H1 (cell line): Measurements from ENCODE around the gene PSMC3. TPM values are rescaled to one million over a fixed set of nuclear protein-coding genes. Genes with fewer than 3 reads are reported as not detected.

Source experiments
- EP300 ChIP-seq, 2 experiments: IDR thresholded peaks; 1 replicate in 1 of 2; 2 replicates in 1 of 2; pipeline ENCODE4 v1.6.1; 2011 to 2012; ENCODE audit warnings: low read depth in 2 of 2, low read length in 2 of 2, mild to moderate bottlenecking in 2 of 2, borderline replicate concordance in 1 of 2, inconsistent platforms in 1 of 2, moderate library complexity in 1 of 2
- JUN ChIP-seq: IDR thresholded peaks from 2 replicates; pipeline ENCODE4 v1.6.1; 2011; ENCODE audit warnings: low read depth, mild to moderate bottlenecking, improper control_type of control experiment, low read length
- KDM1A ChIP-seq: fragments of 200-600, 300-600 bp; sonication (generic); IDR thresholded peaks from 2 replicates; pipeline ENCODE4 v1.7.1; 2016; ENCODE audit warnings: mild to moderate bottlenecking, low read length, borderline replicate concordance
- PHF8 ChIP-seq: fragments of 200-600 bp; sonication (generic); conservative IDR thresholded peaks from 2 replicates; pipeline ENCODE4 v1.7.1; 2012; ENCODE audit warnings: low read depth, mild to moderate bottlenecking, inconsistent platforms, low read length, moderate library complexity
- RAD21 ChIP-seq, 2 experiments: IDR thresholded peaks in 1 of 2; conservative IDR thresholded peaks in 1 of 2; 2 replicates each; pipeline ENCODE4 v1.6.1; 2011; ENCODE audit warnings: low read depth in 2 of 2, low read length in 2 of 2, improper control_type of control experiment in 1 of 2, inconsistent platforms in 1 of 2, mild to moderate bottlenecking in 1 of 2, moderate library complexity in 1 of 2
- RBBP5 ChIP-seq: IDR thresholded peaks from 2 replicates; pipeline ENCODE4 v1.7.1; 2012; ENCODE audit warnings: low read depth, mild to moderate bottlenecking, inconsistent platforms, low read length, moderate library complexity, borderline replicate concordance
- RXRA ChIP-seq: IDR thresholded peaks from 2 replicates; pipeline ENCODE4 v1.6.1; 2011; ENCODE audit warnings: low read depth, mild to moderate bottlenecking, low read length, moderate library complexity; ENCODE audit not compliant: insufficient read depth
- SRF ChIP-seq: IDR thresholded peaks from 2 replicates; pipeline ENCODE4 v1.6.1; 2011; ENCODE audit warnings: mild to moderate bottlenecking, low read depth, low read length, moderate library complexity
- TEAD4 ChIP-seq: IDR thresholded peaks from 2 replicates; pipeline ENCODE4 v1.6.1; 2012; ENCODE audit warnings: low read depth, low read length, inconsistent platforms, mixed read lengths
- ZNF274 ChIP-seq: IDR thresholded peaks from 2 replicates; pipeline ENCODE4 v1.7.0; 2012; ENCODE audit warnings: low read length, borderline replicate concordance; ENCODE audit errors: extremely low read depth
- polyA plus RNA-seq, 7 experiments: library from polyadenylated mRNA; depleted of rRNA in 3 of 7; stranded (reverse) in 5 of 7; unstranded in 2 of 7; fragments of >200 nt in 5 of 7; fragments of 200-250 nt in 2 of 7; gene quantifications; 1 replicate in 5 of 7; 2 replicates in 1 of 7; 4 replicates in 1 of 7; pipeline versions ENCODE4 v1.2.1 to v1.2.3, GENCODE V29; 2011 to 2013; ENCODE audit warnings: missing spikeins in 2 of 7, mixed read lengths in 2 of 7
- total RNA-seq: library from RNA; stranded (reverse); fragmentation: NEBNext Ultra II Directional; extraction: Animal tissue kit (Norgen Biotek cat#: 25700); gene quantifications from 2 replicates; pipeline ENCODE4 v1.2.1, GENCODE V29; 2021
- TF ChIP-seq, protein P1 (sequence below): fragments of 300-600 bp; sonication (generic); IDR thresholded peaks from 2 replicates; pipeline ENCODE4 v1.7.1; 2012; ENCODE audit warnings: low read length, moderate library complexity, mild to moderate bottlenecking, inconsistent platforms; ENCODE audit not compliant: insufficient replicate concordance

The PSMC3 gene
- total and polyA plus RNA-seq, 2 of the 8 experiments (the other 6 are each of a cell fraction or from before 2014, with no cell fraction given) = 105 to 160 TPM

DNA sequence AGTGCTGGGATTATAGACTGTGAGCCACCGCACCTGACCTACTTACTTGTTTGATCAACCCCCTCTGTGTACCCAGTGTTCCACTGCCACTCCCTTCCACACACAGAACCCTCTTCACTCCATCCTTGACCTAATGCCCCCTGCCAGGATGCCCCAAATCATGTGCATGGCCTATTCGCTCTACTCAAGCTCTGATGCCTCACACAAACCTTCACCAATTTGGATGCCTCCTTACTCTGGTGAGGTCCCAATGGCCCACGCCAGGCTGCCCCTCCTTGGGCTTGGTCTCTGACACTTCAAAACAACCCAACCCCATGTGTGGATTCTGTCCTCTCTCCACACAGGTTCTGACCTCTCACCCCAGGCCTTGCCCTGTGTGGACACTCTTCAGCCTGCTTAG, 9.4 kb upstream of the PSMC3 start (continued):
- TF ChIP-seq, protein P1, sequence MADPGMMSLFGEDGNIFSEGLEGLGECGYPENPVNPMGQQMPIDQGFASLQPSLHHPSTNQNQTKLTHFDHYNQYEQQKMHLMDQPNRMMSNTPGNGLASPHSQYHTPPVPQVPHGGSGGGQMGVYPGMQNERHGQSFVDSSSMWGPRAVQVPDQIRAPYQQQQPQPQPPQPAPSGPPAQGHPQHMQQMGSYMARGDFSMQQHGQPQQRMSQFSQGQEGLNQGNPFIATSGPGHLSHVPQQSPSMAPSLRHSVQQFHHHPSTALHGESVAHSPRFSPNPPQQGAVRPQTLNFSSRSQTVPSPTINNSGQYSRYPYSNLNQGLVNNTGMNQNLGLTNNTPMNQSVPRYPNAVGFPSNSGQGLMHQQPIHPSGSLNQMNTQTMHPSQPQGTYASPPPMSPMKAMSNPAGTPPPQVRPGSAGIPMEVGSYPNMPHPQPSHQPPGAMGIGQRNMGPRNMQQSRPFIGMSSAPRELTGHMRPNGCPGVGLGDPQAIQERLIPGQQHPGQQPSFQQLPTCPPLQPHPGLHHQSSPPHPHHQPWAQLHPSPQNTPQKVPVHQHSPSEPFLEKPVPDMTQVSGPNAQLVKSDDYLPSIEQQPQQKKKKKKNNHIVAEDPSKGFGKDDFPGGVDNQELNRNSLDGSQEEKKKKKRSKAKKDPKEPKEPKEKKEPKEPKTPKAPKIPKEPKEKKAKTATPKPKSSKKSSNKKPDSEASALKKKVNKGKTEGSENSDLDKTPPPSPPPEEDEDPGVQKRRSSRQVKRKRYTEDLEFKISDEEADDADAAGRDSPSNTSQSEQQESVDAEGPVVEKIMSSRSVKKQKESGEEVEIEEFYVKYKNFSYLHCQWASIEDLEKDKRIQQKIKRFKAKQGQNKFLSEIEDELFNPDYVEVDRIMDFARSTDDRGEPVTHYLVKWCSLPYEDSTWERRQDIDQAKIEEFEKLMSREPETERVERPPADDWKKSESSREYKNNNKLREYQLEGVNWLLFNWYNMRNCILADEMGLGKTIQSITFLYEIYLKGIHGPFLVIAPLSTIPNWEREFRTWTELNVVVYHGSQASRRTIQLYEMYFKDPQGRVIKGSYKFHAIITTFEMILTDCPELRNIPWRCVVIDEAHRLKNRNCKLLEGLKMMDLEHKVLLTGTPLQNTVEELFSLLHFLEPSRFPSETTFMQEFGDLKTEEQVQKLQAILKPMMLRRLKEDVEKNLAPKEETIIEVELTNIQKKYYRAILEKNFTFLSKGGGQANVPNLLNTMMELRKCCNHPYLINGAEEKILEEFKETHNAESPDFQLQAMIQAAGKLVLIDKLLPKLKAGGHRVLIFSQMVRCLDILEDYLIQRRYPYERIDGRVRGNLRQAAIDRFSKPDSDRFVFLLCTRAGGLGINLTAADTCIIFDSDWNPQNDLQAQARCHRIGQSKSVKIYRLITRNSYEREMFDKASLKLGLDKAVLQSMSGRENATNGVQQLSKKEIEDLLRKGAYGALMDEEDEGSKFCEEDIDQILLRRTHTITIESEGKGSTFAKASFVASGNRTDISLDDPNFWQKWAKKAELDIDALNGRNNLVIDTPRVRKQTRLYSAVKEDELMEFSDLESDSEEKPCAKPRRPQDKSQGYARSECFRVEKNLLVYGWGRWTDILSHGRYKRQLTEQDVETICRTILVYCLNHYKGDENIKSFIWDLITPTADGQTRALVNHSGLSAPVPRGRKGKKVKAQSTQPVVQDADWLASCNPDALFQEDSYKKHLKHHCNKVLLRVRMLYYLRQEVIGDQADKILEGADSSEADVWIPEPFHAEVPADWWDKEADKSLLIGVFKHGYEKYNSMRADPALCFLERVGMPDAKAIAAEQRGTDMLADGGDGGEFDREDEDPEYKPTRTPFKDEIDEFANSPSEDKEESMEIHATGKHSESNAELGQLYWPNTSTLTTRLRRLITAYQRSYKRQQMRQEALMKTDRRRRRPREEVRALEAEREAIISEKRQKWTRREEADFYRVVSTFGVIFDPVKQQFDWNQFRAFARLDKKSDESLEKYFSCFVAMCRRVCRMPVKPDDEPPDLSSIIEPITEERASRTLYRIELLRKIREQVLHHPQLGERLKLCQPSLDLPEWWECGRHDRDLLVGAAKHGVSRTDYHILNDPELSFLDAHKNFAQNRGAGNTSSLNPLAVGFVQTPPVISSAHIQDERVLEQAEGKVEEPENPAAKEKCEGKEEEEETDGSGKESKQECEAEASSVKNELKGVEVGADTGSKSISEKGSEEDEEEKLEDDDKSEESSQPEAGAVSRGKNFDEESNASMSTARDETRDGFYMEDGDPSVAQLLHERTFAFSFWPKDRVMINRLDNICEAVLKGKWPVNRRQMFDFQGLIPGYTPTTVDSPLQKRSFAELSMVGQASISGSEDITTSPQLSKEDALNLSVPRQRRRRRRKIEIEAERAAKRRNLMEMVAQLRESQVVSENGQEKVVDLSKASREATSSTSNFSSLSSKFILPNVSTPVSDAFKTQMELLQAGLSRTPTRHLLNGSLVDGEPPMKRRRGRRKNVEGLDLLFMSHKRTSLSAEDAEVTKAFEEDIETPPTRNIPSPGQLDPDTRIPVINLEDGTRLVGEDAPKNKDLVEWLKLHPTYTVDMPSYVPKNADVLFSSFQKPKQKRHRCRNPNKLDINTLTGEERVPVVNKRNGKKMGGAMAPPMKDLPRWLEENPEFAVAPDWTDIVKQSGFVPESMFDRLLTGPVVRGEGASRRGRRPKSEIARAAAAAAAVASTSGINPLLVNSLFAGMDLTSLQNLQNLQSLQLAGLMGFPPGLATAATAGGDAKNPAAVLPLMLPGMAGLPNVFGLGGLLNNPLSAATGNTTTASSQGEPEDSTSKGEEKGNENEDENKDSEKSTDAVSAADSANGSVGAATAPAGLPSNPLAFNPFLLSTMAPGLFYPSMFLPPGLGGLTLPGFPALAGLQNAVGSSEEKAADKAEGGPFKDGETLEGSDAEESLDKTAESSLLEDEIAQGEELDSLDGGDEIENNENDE = no peak
- TF ChIP-seq EP300 (IDR thresholded peaks at IDR 0.05; ENCODE audit: borderline replicate concordance in 1 of 2, low read depth in 2 of 2, low read length in 2 of 2) (no peak), JUN (no peak), ZNF274 (no peak), PHF8 (no peak), TEAD4 (no peak), KDM1A (no peak), RBBP5 (no peak), SRF (no peak), RXRA (no peak), RAD21 (IDR thresholded peaks at IDR 0.05 in 1 of 2, conservative IDR thresholded peaks at IDR 0.05 in 1 of 2; ENCODE audit: low read depth in 2 of 2, low read length in 2 of 2) (no peak)
- TF ChIP-seq, all 59 proteins: peak for 0
